Stomach (tissue), 4 donors: ENCODE results near the gene MRGPRE.

ENCODE experiments used
- EP300 ChIP-seq: sonication (generic); formaldehyde crosslinking; IDR thresholded peaks from one replicate; pipeline ENCODE4 v1.6.1; 2017; ENCODE audit warnings: antibody characterized with exemption
- POLR2A ChIP-seq, 4 donors: fragments of 450-650 bp; IDR thresholded peaks; one replicate each; pipeline ENCODE4 v1.6.1; 2016; ENCODE audit warnings: antibody characterized with exemption in 4 of 4, control low read depth in 2 of 4, mild to moderate bottlenecking in 1 of 4, moderate library complexity in 1 of 4
- POLR2AphosphoS5 ChIP-seq, 3 donors: sonication (generic); formaldehyde crosslinking; IDR thresholded peaks; one replicate each; pipeline ENCODE4 v1.6.1; 2016; ENCODE audit warnings: antibody characterized with exemption in 3 of 3
- TF ChIP-seq, protein P1 (sequence below), 7 experiments: fragments of 450-650 bp in 4 of 7; fragments of 200-600 bp in 3 of 7; sonication (generic) in 3 of 7; IDR thresholded peaks; one replicate each; pipeline ENCODE4 v1.5.1; 2016 to 2019; ENCODE audit warnings: antibody characterized with exemption in 7 of 7, control low read depth in 2 of 7, mild to moderate bottlenecking in 1 of 7

DNA sequence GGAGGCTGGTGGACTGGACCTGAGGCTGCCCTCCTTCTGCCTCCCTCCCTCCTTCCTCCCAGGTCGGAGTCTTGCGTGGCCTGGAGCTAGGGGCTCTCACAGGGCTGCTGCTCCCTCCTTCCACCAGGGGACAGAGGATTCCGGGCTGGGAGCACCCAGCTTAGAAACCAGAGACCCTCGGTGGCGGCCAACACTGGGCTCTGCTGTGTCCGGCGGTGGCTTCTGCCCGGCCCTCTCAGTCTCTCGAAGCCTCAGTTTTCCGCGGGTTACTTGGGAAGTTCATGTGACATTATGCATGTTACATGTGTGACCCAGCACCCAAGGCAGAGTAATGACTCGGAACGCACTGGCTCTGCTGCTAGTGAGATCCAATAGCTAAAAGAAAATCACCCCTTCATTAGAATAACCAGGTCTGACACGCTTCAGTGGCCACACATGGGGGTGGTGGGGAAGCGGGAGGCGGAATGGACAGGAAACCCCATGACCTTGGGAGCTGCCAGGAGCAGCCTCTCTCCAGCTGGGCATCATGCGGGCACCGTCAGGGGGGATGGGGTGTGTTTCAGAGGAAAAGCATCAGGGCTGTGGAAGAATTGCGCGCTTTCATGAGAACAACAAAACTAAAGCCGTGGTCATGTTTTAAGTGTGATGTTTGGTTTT, 7.7 kb downstream of the MRGPRE start:
- TF ChIP-seq, protein P1, sequence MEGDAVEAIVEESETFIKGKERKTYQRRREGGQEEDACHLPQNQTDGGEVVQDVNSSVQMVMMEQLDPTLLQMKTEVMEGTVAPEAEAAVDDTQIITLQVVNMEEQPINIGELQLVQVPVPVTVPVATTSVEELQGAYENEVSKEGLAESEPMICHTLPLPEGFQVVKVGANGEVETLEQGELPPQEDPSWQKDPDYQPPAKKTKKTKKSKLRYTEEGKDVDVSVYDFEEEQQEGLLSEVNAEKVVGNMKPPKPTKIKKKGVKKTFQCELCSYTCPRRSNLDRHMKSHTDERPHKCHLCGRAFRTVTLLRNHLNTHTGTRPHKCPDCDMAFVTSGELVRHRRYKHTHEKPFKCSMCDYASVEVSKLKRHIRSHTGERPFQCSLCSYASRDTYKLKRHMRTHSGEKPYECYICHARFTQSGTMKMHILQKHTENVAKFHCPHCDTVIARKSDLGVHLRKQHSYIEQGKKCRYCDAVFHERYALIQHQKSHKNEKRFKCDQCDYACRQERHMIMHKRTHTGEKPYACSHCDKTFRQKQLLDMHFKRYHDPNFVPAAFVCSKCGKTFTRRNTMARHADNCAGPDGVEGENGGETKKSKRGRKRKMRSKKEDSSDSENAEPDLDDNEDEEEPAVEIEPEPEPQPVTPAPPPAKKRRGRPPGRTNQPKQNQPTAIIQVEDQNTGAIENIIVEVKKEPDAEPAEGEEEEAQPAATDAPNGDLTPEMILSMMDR (IDR thresholded peaks at IDR 0.05), result no peak
- no peak for TF ChIP-seq EP300
- TF ChIP-seq POLR2AphosphoS5 (IDR thresholded peaks at IDR 0.05), result no peak
- no peak for TF ChIP-seq POLR2A (IDR thresholded peaks at IDR 0.05)
